Articular chondrocyte of knee joint (primary cell): Measurements from ENCODE around the gene EFTUD2. TPM values are rescaled to one million over a fixed set of nuclear protein-coding genes. Genes with fewer than 3 reads are reported as not detected.

Experiments
- small RNA-seq: library from RNA; depleted of rRNA; stranded (forward); fragments of <200 nt; gene quantifications from one replicate; pipeline ENCODE3, GENCODE V24; 2012
- total RNA-seq: library from RNA; depleted of rRNA; stranded (reverse); fragments of >200 nt; gene quantifications from 2 replicates; pipeline ENCODE4 v1.2.3, GENCODE V29; 2012

The EFTUD2 gene
- total RNA-seq: 76.4 and 98.5 TPM in 2 replicates

DNA sequence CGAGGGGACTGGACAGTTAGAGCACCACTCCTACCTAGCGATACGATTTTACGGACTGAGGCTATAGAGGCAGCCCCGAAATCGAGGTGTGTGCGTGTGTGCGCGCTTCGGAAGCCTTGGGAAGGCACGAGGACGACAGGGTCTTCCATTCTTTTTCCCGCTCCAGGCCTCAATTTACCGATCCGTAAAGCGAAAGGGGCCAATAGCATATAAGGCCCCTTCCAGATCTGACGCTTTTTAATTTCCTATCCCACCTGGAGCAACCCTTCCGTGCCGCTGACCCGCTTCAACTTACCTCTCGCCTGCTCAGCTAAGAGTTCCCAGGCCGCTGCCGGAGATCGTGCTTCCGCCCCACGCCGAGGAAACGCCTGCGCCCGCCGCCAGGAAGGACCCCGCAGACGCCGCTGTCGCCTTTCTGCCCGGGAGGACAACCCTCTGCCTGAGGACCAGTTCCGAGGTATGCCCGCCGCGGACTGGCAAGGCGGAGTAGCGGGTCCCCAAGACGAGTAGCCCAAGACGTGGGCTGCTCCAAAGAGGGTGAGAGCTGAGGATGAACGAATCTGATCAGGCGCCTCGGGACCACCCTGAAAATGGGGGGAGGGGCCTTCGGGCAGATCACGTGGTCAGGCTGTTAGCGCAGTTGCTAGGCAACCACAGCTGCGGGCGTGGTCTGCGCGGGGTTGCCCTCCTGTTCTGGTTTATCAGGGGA, at the start of gene EFTUD2:
EFTUD2 (minus strand) TSS at position 372 of the 709 bp plus-strand sequence. CDS start 4,924 bp downstream, outside the sequence.

DNA sequence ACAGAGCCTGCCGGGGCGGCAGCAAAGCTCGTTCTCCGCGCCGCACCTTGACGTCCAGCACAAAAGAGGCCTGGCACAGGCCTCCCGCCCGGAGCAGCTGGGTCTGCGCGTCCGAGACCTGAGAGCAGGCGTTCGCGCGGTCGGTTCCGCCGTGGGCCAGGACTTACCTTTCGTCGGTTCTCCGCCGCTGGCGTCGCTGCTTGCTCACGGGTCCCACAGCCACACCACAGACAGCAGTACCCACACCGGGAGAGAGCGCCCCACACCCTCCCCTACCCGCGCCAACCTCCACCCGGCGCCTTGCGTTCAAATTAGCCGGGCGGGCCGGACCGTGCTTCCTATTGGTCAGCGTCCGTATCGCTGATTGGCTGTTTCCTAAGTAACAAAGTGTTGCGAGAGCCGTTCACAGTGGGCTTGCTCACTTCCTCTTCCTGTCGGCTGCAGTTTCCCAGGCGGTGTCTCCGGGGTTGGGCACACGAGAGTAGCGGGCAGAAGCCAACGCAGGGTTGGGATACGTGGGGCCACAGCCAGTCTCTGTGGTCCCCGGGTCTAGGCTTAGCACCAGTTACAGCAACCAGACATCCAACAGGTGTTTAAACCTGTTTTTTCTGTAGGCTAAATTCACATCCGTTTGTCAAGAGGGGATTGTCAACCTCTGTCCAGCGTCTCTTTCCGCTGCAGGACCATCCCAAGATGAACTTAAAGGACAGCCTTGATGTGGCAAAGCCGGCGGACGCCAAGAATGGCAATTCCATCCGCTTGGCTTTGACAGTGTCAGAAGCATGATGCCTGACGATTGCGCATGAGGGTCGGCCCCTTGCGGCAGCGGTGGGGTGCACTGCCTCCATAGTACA, 48.4 kb upstream of the EFTUD2 start, which contains the start of gene KIF18B:
KIF18B (minus strand) TSS at position 313 of the 854 bp plus-strand sequence. CDS start 11,429 bp downstream, outside the sequence.

DNA sequence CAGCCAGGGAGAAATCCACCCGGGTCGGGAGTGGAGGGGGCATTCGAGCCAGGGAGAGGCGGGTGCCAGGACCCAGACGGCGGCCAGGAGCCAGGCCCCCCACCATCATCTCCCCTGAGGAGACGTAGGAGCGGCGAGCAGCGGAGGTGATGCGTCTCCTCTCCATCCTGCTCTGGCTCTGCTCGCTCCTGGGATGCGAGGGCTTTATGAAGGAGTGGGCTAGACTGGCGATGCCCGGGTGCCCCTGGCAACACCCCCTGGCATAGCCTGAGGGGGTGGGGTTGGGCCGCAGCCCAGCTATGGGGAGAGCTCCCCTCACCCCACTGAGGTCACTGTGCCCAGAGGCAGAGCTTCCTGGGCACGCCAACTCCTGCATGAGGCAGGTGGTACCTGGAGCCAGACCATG, 16.1 kb upstream of the EFTUD2 start, which contains the start of gene GFAP:
GFAP (minus strand) TSS at position 180 of the 406 bp plus-strand sequence; CDS start at position 166, 14 bp downstream.

DNA sequence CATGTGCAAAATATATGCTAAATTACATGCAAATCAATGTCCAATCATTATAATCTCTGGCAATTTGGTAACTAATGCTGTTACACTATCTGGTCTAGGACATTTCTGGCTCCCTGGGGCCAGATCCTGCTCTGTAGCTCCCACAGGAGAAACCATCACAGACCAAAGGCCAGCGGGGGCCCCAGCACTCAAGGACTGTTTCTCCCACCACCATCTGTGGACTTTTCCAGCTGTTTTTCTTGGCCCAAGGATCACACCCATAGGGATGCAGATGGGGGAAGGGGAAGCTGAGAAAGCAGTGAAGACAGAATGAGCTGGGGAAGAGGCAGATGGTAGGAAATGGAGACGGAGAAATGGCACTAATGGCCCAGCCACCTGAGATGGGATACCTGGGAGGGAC, 51.7 kb downstream of the EFTUD2 start, which contains the start of gene HIGD1B:
HIGD1B (plus strand) TSS at position 298 of the 400 bp plus-strand sequence. CDS start 270 bp downstream, outside the sequence.

DNA sequence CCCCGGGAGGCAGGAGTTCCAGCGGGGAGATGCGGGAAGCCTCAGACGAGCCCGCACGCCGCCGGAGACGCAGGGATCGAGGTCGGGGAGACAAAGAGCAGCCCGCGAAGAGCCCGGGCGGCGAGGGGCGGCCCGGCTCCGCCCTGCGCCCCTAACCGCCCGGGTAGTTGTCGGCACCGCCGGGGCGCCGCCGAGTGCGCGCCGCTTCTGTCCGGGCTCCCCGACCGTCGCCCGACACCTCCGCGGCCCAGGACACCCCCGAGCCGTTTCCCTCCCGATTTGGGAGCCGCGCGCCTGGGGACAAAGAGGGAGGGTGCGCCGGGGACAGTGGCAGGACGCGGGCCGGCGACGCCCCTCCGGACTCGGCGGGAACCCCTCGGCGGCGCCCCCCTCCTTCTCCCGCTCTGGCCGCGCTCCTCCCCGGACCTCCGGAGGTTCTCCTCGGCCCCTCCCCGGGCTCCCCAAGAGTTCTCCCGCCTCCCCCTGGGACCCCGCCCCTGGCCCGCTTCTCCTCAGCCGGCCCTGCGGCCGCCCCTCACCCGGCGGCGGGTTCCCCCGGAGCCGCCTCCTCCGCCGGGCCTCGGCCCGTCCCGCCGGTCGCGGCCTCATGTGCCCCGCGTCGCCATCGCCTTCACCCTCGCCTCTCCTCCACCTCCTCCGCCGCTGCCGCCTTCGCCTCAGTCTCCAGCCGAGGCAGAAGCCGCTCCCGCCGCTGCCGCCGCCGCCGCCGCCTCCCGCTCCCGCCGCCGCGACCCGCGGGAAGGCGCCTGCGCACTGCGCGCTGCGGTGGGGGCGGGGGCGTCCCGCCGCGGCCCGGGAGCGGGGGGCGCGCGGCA, 69.5 kb downstream of the EFTUD2 start, which contains the start of gene GJC1:
GJC1 (minus strand) TSS at position 765 of the 836 bp plus-strand sequence. CDS start 24,470 bp downstream, outside the sequence.

Small RNA genes lying within 50 kb of the gene (small RNA-seq; reads per million reads assigned to genes)
- gene CCDC103 (not detected), gene MIR6783 (not detected), gene RN7SL405P (not detected)

Other genes with a start within 250 kb of the EFTUD2 start
- under 0.01 and 0.11 TPM in 2 replicates for gene MEIOC, start 243.0 kb downstream of the EFTUD2 start, total RNA-seq
- 43.8 and 45.2 TPM in 2 replicates for gene CCDC43, start 209.7 kb downstream of the EFTUD2 start, total RNA-seq
- 3.5 and 4.4 TPM in 2 replicates for gene DBF4B, start 190.8 kb downstream of the EFTUD2 start, total RNA-seq
- under 0.01 and 0.13 TPM in 2 replicates for gene ADAM11, start 140.5 kb downstream of the EFTUD2 start, total RNA-seq
- gene GJC1, start 69.2 kb downstream of the EFTUD2 start, total RNA-seq: 8.2 and 36.2 TPM in 2 replicates
- gene HIGD1B, start 51.6 kb downstream of the EFTUD2 start, total RNA-seq: not detected in 2 replicates
- 0.65 and 0.76 TPM in 2 replicates for gene GFAP, start 16.1 kb upstream of the EFTUD2 start, total RNA-seq
- 2.7 and 3.7 TPM in 2 replicates for gene KIF18B, start 48.3 kb upstream of the EFTUD2 start, total RNA-seq
- 1.1 and 2.4 TPM in 2 replicates for gene C1QL1, start 68.9 kb upstream of the EFTUD2 start, total RNA-seq
- 37.4 and 42.4 TPM in 2 replicates for gene DCAKD, start 152.2 kb upstream of the EFTUD2 start, total RNA-seq
- 63.3 and 87.4 TPM in 2 replicates for gene NMT1, start 161.9 kb upstream of the EFTUD2 start, total RNA-seq
- gene PLCD3, start 233.1 kb upstream of the EFTUD2 start, total RNA-seq: 137 and 253 TPM in 2 replicates
- 5.0 and 5.7 TPM in 2 replicates for gene ACBD4, start 236.2 kb upstream of the EFTUD2 start, total RNA-seq
- 13.4 and 15.2 TPM in 2 replicates for gene HEXIM1, start 249.0 kb upstream of the EFTUD2 start, total RNA-seq